H1 (cell line): Measurements from ENCODE around the gene ERAP2. TPM values are rescaled to one million over a fixed set of nuclear protein-coding genes. Genes with fewer than 3 reads are reported as not detected.

Experiments used
- CTCF ChIA-PET: fragments of 300-600 bp; sonication (Branson Sonifier 250); formaldehyde crosslinking; loops from one replicate; lab custom pipeline; 2021; ENCODE audit not compliant: partially characterized antibody; lab: Charles Lee
- POLR2A ChIA-PET: fragments of 300-600 bp; sonication (Branson Sonifier 250); formaldehyde crosslinking; loops from one replicate; lab custom pipeline; 2021; ENCODE audit warnings: inconsistent platforms; ENCODE audit not compliant: partially characterized antibody; lab: Charles Lee
- DNase-seq, 2 experiments: peaks; one replicate each; pipeline versions ENCODE4 v3.0.0 to v3.0.0-alpha.2; 2010 to 2022; ENCODE audit warnings: low spot score in 2 of 2, low read depth in 1 of 2, mixed read lengths in 1 of 2
- FAIRE-seq: peaks from 2 replicates; lab custom pipeline; 2011; peaks lifted over from hg19 to GRCh38; lab: Jason Lieb, UNC
- H2AFZ ChIP-seq: 2 replicates; pipeline ENCODE4 v1.8.1; 2012; ENCODE audit warnings: low read length, inconsistent platforms
- H2AK5ac ChIP-seq: 2 replicates; pipeline ENCODE4 v1.6.1; 2013; ENCODE audit warnings: low read depth, low read length
- H2BK120ac ChIP-seq: replicated peaks from 2 replicates; pipeline ENCODE3; 2013; ENCODE audit warnings: low read depth, low read length, inconsistent platforms
- H2BK12ac ChIP-seq: 2 replicates; pipeline ENCODE4 v1.6.1; 2013; ENCODE audit warnings: low read depth, low read length
- H2BK15ac ChIP-seq: 2 replicates; pipeline ENCODE4 v1.6.1; 2013; ENCODE audit warnings: low read length
- H2BK20ac ChIP-seq: 2 replicates; pipeline ENCODE4 v1.6.1; 2013; ENCODE audit warnings: low read length
- H2BK5ac ChIP-seq: 2 replicates; pipeline ENCODE4 v1.6.1; 2013; ENCODE audit warnings: low read depth, low read length
- H3K14ac ChIP-seq: 2 replicates; pipeline ENCODE4 v1.6.1; 2013; ENCODE audit warnings: inconsistent platforms; ENCODE audit not compliant: insufficient read length
- H3K18ac ChIP-seq: 2 replicates; pipeline ENCODE4 v1.6.1; 2013; ENCODE audit warnings: low read length; ENCODE audit errors: extremely low read depth
- H3K23ac ChIP-seq: 2 replicates; pipeline ENCODE4 v1.6.1; 2013; ENCODE audit warnings: inconsistent platforms; ENCODE audit not compliant: insufficient read length
- H3K23me2 ChIP-seq: 2 replicates; pipeline ENCODE4 v1.6.1; 2013; ENCODE audit warnings: low read depth, low read length
- H3K27ac ChIP-seq: 2 replicates; pipeline ENCODE4 v1.6.1; 2011; ENCODE audit warnings: low read depth, low read length, inconsistent platforms
- H3K27me3 ChIP-seq, 4 experiments: replicated peaks in 1 of 4; 1 replicate in 1 of 4; 2 replicates in 3 of 4; pipeline versions ENCODE4 v1.6.1 to v1.8.1; 2011 to 2013; ENCODE audit warnings: low read length in 3 of 4, mild to moderate bottlenecking in 3 of 4, inconsistent platforms in 2 of 4, mixed read lengths in 2 of 4, moderate library complexity in 1 of 4; ENCODE audit not compliant: control insufficient read depth in 3 of 4, insufficient read depth in 3 of 4; ENCODE audit errors: extremely low read depth in 1 of 4
- H3K36me3 ChIP-seq, 4 experiments: 2 replicates each; pipeline versions ENCODE4 v1.6.1 to v1.8.1; 2011 to 2013; ENCODE audit warnings: mild to moderate bottlenecking in 4 of 4, low read length in 3 of 4, moderate library complexity in 2 of 4, control low read depth in 1 of 4, inconsistent platforms in 1 of 4; ENCODE audit not compliant: insufficient read depth in 4 of 4, control insufficient read depth in 2 of 4
- H3K4ac ChIP-seq: replicated peaks from 2 replicates; pipeline ENCODE3; 2013; ENCODE audit warnings: low read length, low read depth, mixed read lengths, inconsistent platforms; ENCODE audit not compliant: insufficient read length
- H3K4me1 ChIP-seq, 4 experiments: replicated peaks in 1 of 4; 1 replicate in 1 of 4; 2 replicates in 3 of 4; pipeline versions ENCODE4 v1.6.1 to v1.8.1; 2011 to 2013; ENCODE audit warnings: low read length in 3 of 4, inconsistent platforms in 2 of 4, mixed read lengths in 1 of 4; ENCODE audit not compliant: insufficient read depth in 4 of 4, control insufficient read depth in 3 of 4
- H3K4me2 ChIP-seq, 2 experiments: 2 replicates each; pipeline versions ENCODE4 v1.6.1 to v1.8.1; 2011 to 2013; ENCODE audit warnings: low read depth in 2 of 2, low read length in 2 of 2, control low read depth in 1 of 2, inconsistent platforms in 1 of 2, mild to moderate bottlenecking in 1 of 2; ENCODE audit not compliant: insufficient read depth in 1 of 2
- H3K4me3 ChIP-seq, 4 experiments: fragments of 200-600, 300-600 bp in 1 of 4; sonication (generic), shearing (Covaris generic), sonication (Bioruptor Twin) in 1 of 4; 2 replicates each; pipeline versions ENCODE4 v1.5.1 to v1.8.1; 2011 to 2016; ENCODE audit warnings: low read length in 4 of 4, low read depth in 3 of 4, control low read depth in 2 of 4, inconsistent platforms in 2 of 4, mild to moderate bottlenecking in 2 of 4, mixed read lengths in 1 of 4, moderate library complexity in 1 of 4; ENCODE audit not compliant: insufficient read depth in 2 of 4; ENCODE audit errors: extremely low read depth in 1 of 4
- H3K56ac ChIP-seq: replicated peaks from 2 replicates; pipeline ENCODE3; 2013; ENCODE audit warnings: low read depth, mild to moderate bottlenecking, mixed read lengths, low read length, inconsistent platforms; ENCODE audit not compliant: insufficient read length
- H3K79me1 ChIP-seq: 2 replicates; pipeline ENCODE4 v1.6.1; 2013; ENCODE audit warnings: low read depth, low read length, control low read depth
- H3K79me2 ChIP-seq, 2 experiments: 2 replicates each; pipeline versions ENCODE4 v1.6.1 to v1.8.1; 2012 to 2013; ENCODE audit warnings: low read length in 2 of 2, mild to moderate bottlenecking in 2 of 2, inconsistent platforms in 1 of 2; ENCODE audit not compliant: insufficient read depth in 2 of 2, control insufficient read depth in 1 of 2
- H3K9ac ChIP-seq, 4 experiments: replicated peaks in 1 of 4; 1 replicate in 1 of 4; 2 replicates in 3 of 4; pipeline versions ENCODE4 v1.6.1 to v1.8.1; 2011 to 2013; ENCODE audit warnings: low read depth in 3 of 4, low read length in 3 of 4, control low read depth in 2 of 4, mild to moderate bottlenecking in 2 of 4, moderate library complexity in 2 of 4, inconsistent platforms in 1 of 4; ENCODE audit errors: extremely low read depth in 1 of 4
- H3K9me3 ChIP-seq, 2 experiments: 2 replicates each; pipeline versions ENCODE4 v1.6.1 to v1.8.1; 2012 to 2013; ENCODE audit warnings: mild to moderate bottlenecking in 2 of 2, moderate library complexity in 2 of 2, control low read depth in 1 of 2, inconsistent platforms in 1 of 2, low read depth in 1 of 2, low read length in 1 of 2, mixed read lengths in 1 of 2; ENCODE audit not compliant: insufficient read depth in 2 of 2
- H4K20me1 ChIP-seq, 2 experiments: replicated peaks in 1 of 2; 2 replicates each; pipeline versions ENCODE3 to v1.8.1; 2011 to 2013; ENCODE audit warnings: inconsistent platforms in 2 of 2, low read length in 2 of 2, mild to moderate bottlenecking in 1 of 2; ENCODE audit not compliant: insufficient read depth in 2 of 2, control insufficient read depth in 1 of 2
- H4K5ac ChIP-seq: 2 replicates; pipeline ENCODE4 v1.6.1; 2013; ENCODE audit warnings: low read length, low read depth, mixed read lengths, inconsistent platforms; ENCODE audit not compliant: insufficient read length
- H4K8ac ChIP-seq: 2 replicates; pipeline ENCODE4 v1.8.0; 2013; ENCODE audit warnings: mild to moderate bottlenecking, moderate library complexity, low read length, inconsistent platforms; ENCODE audit not compliant: insufficient read depth; ENCODE audit errors: extremely low read depth
- H4K91ac ChIP-seq: replicated peaks from 2 replicates; pipeline ENCODE3; 2013; ENCODE audit warnings: low read length, mixed read lengths, inconsistent platforms; ENCODE audit not compliant: insufficient read length
- CEBPB ChIP-seq: IDR thresholded peaks from 2 replicates; pipeline ENCODE4 v1.6.1; 2012; ENCODE audit warnings: low read depth, low read length
- SRF ChIP-seq: IDR thresholded peaks from 2 replicates; pipeline ENCODE4 v1.6.1; 2011; ENCODE audit warnings: mild to moderate bottlenecking, low read depth, low read length, moderate library complexity
- polyA plus RNA-seq, 7 experiments: library from polyadenylated mRNA; depleted of rRNA in 3 of 7; stranded (reverse) in 5 of 7; unstranded in 2 of 7; fragments of >200 nt in 5 of 7; fragments of 200-250 nt in 2 of 7; gene quantifications; 1 replicate in 5 of 7; 2 replicates in 1 of 7; 4 replicates in 1 of 7; pipeline versions ENCODE4 v1.2.1 to v1.2.3, GENCODE V29; 2011 to 2013; ENCODE audit warnings: missing spikeins in 2 of 7, mixed read lengths in 2 of 7
- total RNA-seq: library from RNA; stranded (reverse); fragmentation: NEBNext Ultra II Directional; extraction: Animal tissue kit (Norgen Biotek cat#: 25700); gene quantifications from 2 replicates; pipeline ENCODE4 v1.2.1, GENCODE V29; 2021

Gene ERAP2
- total and polyA plus RNA-seq, 2 of the 8 experiments (the other 6 are each of a cell fraction or from before 2014, with no cell fraction given): 0.14 TPM; not detected in 1

- Histone ChIP-seq H4K91ac (no peak overlapping the region), H2AK5ac (no peak overlapping the region)
- TF ChIP-seq CEBPB (no peak), SRF (no peak)
- TF ChIP-seq, all 59 proteins: peak for 0
- Histone ChIP-seq H3K23ac (no peak overlapping the region), H4K5ac (no peak overlapping the region), H3K4me3 (no peak overlapping the region), H3K27ac (no peak overlapping the region), H3K14ac (no peak overlapping the region), H3K23me2 (no peaks in the 10 kb centered on the region), H2BK12ac (no peak overlapping the region), H3K4ac (no peak overlapping the region), H4K20me1 (no peaks in the 10 kb centered on the region), H3K79me2 (no peaks in the 10 kb centered on the region), H2AFZ (no peak overlapping the region), H3K9me3 (no peaks in the 10 kb centered on the region), H3K56ac (no peak overlapping the region), H3K27me3 (no peaks in the 10 kb centered on the region), H3K4me2 (no peak overlapping the region), H3K36me3 (no peaks in the 10 kb centered on the region), H2BK5ac (no peak overlapping the region), H4K8ac (no peak overlapping the region), H2BK15ac (no peak overlapping the region), H2BK120ac (no peak overlapping the region), H2BK20ac (no peak overlapping the region), H3K79me1 (no peaks in the 10 kb centered on the region), H3K9ac (no peak overlapping the region), H3K4me1 (peaks cover 0 to 8% (median 5%) of the 10 kb centered on the region in 4 experiments; a peak in 4 of 7 replicates), H3K18ac (no peak overlapping the region)
- DNase-seq (no peak), FAIRE-seq (no peak)
- POLR2A ChIA-PET: no interaction called here
- CTCF ChIA-PET: interaction anchor here (0.8 to 2.0 kb wide), 3 partner anchors 31 to 288 kb away, joined by 4 to 9 read pairs (median 4); no protein-coding TSS in a partner anchor
Measured at GRCh38 chr5:96873449-96873848, 2.9 kb upstream of the ERAP2 start.
